ENCODE results near the gene SEL1L. TPM values are rescaled to one million over a fixed set of nuclear protein-coding genes. Genes with fewer than 3 reads are reported as not detected.

The SEL1L gene
- total and polyA plus RNA-seq, 2 donors (not counting 3 experiments of a cell fraction or from before 2014, with no cell fraction given): 15.0 to 95.0 TPM

DNA sequence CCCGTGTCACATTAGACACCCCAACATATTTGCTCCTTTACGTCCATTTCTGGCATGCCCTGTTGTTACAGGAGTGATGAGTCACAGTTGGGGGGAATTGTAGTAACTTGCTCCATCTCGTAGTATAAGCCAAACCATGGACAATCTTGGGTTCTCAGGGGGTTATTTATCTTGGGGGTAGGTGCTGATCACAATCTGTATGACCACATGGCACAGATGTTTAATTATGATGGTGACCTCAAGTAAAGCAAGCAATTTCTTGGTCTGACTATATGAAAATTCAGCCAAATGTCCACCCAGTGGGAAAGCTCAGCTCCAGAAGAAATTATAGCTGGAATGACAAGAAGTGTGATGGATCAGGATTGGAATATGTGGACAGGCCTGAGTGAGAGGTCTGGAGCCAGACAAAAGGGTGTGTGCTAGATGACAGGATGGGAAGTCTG is 101.4 kb downstream of the SEL1L start:
- Histone ChIP-seq H3K27ac (ENCODE audit: insufficient read depth, low read depth, low read length) (no peak overlapping the region), H3K9me1 (replicated peaks; ENCODE audit: control insufficient read depth, extremely low read depth, insufficient read depth, low read length) (no peaks in the 10 kb centered on the region), H3K27me3 (ENCODE audit: control insufficient read depth in 2 of 2, insufficient read depth in 2 of 2, low read length in 2 of 2) (peaks cover 25 to 27% of the 10 kb centered on the region in 2 experiments), H3K9ac (replicated peaks; ENCODE audit: extremely low read depth, insufficient read depth, low read length) (no peak overlapping the region), H2AFZ (ENCODE audit: low read depth, low read length) (no peak overlapping the region), H3K9me3 (replicated peaks; ENCODE audit: control insufficient read depth, insufficient read depth, low read length) (no peaks in the 10 kb centered on the region), H4K20me1 (replicated peaks; ENCODE audit: control insufficient read depth, extremely low read depth, insufficient read depth, low read length) (no peaks in the 10 kb centered on the region), H3K4me3 (replicated peaks in 1 of 3; ENCODE audit: insufficient read depth in 1 of 3, low read depth in 1 of 3, low read length in 3 of 3) (no peak overlapping the region), H3K36me3 (ENCODE audit: control insufficient read depth in 2 of 2, extremely low read depth in 1 of 2, insufficient read depth in 2 of 2, low read length in 2 of 2) (no peaks in the 10 kb centered on the region), H3K4me1 (ENCODE audit: control insufficient read depth, extremely low read depth, insufficient read depth, low read length) (peaks cover 5% of the 10 kb centered on the region), H3K79me2 (ENCODE audit: control insufficient read depth, insufficient read depth, low read length) (no peaks in the 10 kb centered on the region), H3K4me2 (ENCODE audit: insufficient read depth, low read length) (no peak overlapping the region)
- no TSS peak for BruUV-seq (replicated peaks)
- intact Hi-C loops (cut with micrococcal nuclease): no loop called here
- no peak for FAIRE-seq
- TF ChIP-seq POLR2A (IDR thresholded peaks at IDR 0.05; ENCODE audit: low read depth, low read length) (no peak), EZH2 (IDR thresholded peaks at IDR 0.05; ENCODE audit: borderline replicate concordance, low read depth, low read length, severe bottlenecking) (no peak), MAX (IDR thresholded peaks at IDR 0.05; ENCODE audit: insufficient read depth, insufficient read length) (no peak), FOS (IDR thresholded peaks at IDR 0.05; ENCODE audit: borderline replicate concordance, insufficient read depth, low read length) (no peak), JUN (IDR thresholded peaks at IDR 0.05; ENCODE audit: borderline replicate concordance, insufficient read depth, insufficient read length, low read depth) (no peak), CTCF (IDR thresholded peaks at IDR 0.05; ENCODE audit: extremely low read depth in 1 of 2, insufficient read depth in 1 of 2, low read depth in 1 of 2, low read length in 2 of 2) (no peak)
- no peak for DNase-seq (ENCODE audit: low read depth, low spot score)
- ChIA-PET CTCF (no interaction called here), POLR2A (no interaction called here)
- dilution Hi-C loops (cut with MboI; ENCODE audit: extremely low pct_ligation_motif_present, low sequenced_read_pairs): no loop called here

- TF ChIP-seq JUN (IDR thresholded peaks at IDR 0.05; ENCODE audit: borderline replicate concordance, insufficient read depth, insufficient read length, low read depth) (no peak), MAX (IDR thresholded peaks at IDR 0.05; ENCODE audit: insufficient read depth, insufficient read length) (no peak), EZH2 (IDR thresholded peaks at IDR 0.05; ENCODE audit: borderline replicate concordance, low read depth, low read length, severe bottlenecking) (no peak), FOS (IDR thresholded peaks at IDR 0.05; ENCODE audit: borderline replicate concordance, insufficient read depth, low read length) (no peak), GATA2 (IDR thresholded peaks at IDR 0.05; ENCODE audit: insufficient read depth, insufficient read length, low read depth, low read length) (no peak), POLR2AphosphoS5 (IDR thresholded peaks at IDR 0.05; ENCODE audit: insufficient read depth, low read depth, low read length) (no peak), POLR2A (IDR thresholded peaks at IDR 0.05; ENCODE audit: low read depth, low read length) (no peak), MYC (IDR thresholded peaks at IDR 0.05; ENCODE audit: low read depth, low read length) (no peak), CTCF (IDR thresholded peaks at IDR 0.05; ENCODE audit: extremely low read depth in 1 of 2, insufficient read depth in 1 of 2, low read depth in 1 of 2, low read length in 2 of 2) (no peak)
These were observed 103.4 kb downstream of the SEL1L start for GRCh38 chr14:81430235-81430634.

More at GRCh38 chr14:81430235-81430634, 103.4 kb downstream of the SEL1L start:
- no peaks in the 10 kb centered on the region for H3K9me3 ChIP-seq (replicated peaks; ENCODE audit: control insufficient read depth, insufficient read depth, low read length)
- H2AFZ ChIP-seq (ENCODE audit: low read depth, low read length): no peak overlapping the region
- POLR2A ChIA-PET: no interaction called here
- no peak overlapping the region for H3K27ac ChIP-seq (ENCODE audit: insufficient read depth, low read depth, low read length)
- FAIRE-seq (no peak), DNase-seq (ENCODE audit: low read depth, low spot score) (no peak)
- H3K4me1 ChIP-seq (ENCODE audit: control insufficient read depth, extremely low read depth, insufficient read depth, low read length): no peaks in the 10 kb centered on the region
- no peaks in the 10 kb centered on the region for H4K20me1 ChIP-seq (replicated peaks; ENCODE audit: control insufficient read depth, extremely low read depth, insufficient read depth, low read length)
- H3K9ac ChIP-seq (replicated peaks; ENCODE audit: extremely low read depth, insufficient read depth, low read length): no peak overlapping the region
- dilution Hi-C loops (cut with MboI; ENCODE audit: extremely low pct_ligation_motif_present, low sequenced_read_pairs) (no loop called here), intact Hi-C loops (cut with micrococcal nuclease) (no loop called here)
- H3K9me1 ChIP-seq (replicated peaks; ENCODE audit: control insufficient read depth, extremely low read depth, insufficient read depth, low read length): no peaks in the 10 kb centered on the region
- CTCF ChIA-PET: no interaction called here
- no peak overlapping the region for H3K4me3 ChIP-seq (replicated peaks in 1 of 3; ENCODE audit: insufficient read depth in 1 of 3, low read depth in 1 of 3, low read length in 3 of 3)
- peaks cover 12 to 13% of the 10 kb centered on the region in 2 experiments for H3K27me3 ChIP-seq (ENCODE audit: control insufficient read depth in 2 of 2, insufficient read depth in 2 of 2, low read length in 2 of 2)
- no TSS peak for BruUV-seq (replicated peaks)
- no peaks in the 10 kb centered on the region for H3K79me2 ChIP-seq (ENCODE audit: control insufficient read depth, insufficient read depth, low read length)
- H3K36me3 ChIP-seq (ENCODE audit: control insufficient read depth in 2 of 2, extremely low read depth in 1 of 2, insufficient read depth in 2 of 2, low read length in 2 of 2): no peaks in the 10 kb centered on the region
- H3K4me2 ChIP-seq (ENCODE audit: insufficient read depth, low read length): no peak overlapping the region

Measured in endothelial cell of umbilical vein (primary cell).